Testis (tissue), 2 donors: Measurements from ENCODE around the gene NHSL1.

Source experiments
- POLR2A ChIP-seq: fragments of 450-650 bp; IDR thresholded peaks from one replicate; pipeline ENCODE4 v1.6.1; 2017; ENCODE audit warnings: antibody characterized with exemption, mild to moderate bottlenecking, moderate library complexity
- TF ChIP-seq, protein P1 (sequence below), 3 experiments: fragments of 450-650 bp in 2 of 3; fragments of 200-600 bp in 1 of 3; sonication (generic) in 1 of 3; IDR thresholded peaks; one replicate each; pipeline ENCODE4 v1.5.1; 2016 to 2019; ENCODE audit warnings: antibody characterized with exemption in 3 of 3, mild to moderate bottlenecking in 2 of 3, moderate library complexity in 1 of 3

GRCh38 chr6:138502546-138502945, 3.3 kb upstream of the NHSL1 start:
- TF ChIP-seq, protein P1, sequence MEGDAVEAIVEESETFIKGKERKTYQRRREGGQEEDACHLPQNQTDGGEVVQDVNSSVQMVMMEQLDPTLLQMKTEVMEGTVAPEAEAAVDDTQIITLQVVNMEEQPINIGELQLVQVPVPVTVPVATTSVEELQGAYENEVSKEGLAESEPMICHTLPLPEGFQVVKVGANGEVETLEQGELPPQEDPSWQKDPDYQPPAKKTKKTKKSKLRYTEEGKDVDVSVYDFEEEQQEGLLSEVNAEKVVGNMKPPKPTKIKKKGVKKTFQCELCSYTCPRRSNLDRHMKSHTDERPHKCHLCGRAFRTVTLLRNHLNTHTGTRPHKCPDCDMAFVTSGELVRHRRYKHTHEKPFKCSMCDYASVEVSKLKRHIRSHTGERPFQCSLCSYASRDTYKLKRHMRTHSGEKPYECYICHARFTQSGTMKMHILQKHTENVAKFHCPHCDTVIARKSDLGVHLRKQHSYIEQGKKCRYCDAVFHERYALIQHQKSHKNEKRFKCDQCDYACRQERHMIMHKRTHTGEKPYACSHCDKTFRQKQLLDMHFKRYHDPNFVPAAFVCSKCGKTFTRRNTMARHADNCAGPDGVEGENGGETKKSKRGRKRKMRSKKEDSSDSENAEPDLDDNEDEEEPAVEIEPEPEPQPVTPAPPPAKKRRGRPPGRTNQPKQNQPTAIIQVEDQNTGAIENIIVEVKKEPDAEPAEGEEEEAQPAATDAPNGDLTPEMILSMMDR (IDR thresholded peaks at IDR 0.05) = no peak
- TF ChIP-seq POLR2A = no peak
